ENCODE data around the gene SNX15. TPM values are rescaled to one million over a fixed set of nuclear protein-coding genes. Genes with fewer than 3 reads are reported as not detected.

The SNX15 gene
- total RNA-seq, 2 donors from 2014 or later = 19.4 to 21.8 TPM

GRCh38 chr11:65087216-65087615 is 60.0 kb downstream of the SNX15 start:
- H3K4me1 ChIP-seq = peaks cover 0 to 24% of the 10 kb centered on the region in 2 donors
- no peak overlapping the region for H3K4me3 ChIP-seq
- no peak for DNase-seq (ENCODE audit: low spot score)
- H3K36me3 ChIP-seq = peaks cover 24% of the 10 kb centered on the region
- no peaks in the 10 kb centered on the region for H3K27me3 ChIP-seq
- no peak for TF ChIP-seq CTCF (IDR thresholded peaks at IDR 0.05)
- no peaks in the 10 kb centered on the region for H3K9me3 ChIP-seq
- H3K27ac ChIP-seq = no peak overlapping the region

DNA sequence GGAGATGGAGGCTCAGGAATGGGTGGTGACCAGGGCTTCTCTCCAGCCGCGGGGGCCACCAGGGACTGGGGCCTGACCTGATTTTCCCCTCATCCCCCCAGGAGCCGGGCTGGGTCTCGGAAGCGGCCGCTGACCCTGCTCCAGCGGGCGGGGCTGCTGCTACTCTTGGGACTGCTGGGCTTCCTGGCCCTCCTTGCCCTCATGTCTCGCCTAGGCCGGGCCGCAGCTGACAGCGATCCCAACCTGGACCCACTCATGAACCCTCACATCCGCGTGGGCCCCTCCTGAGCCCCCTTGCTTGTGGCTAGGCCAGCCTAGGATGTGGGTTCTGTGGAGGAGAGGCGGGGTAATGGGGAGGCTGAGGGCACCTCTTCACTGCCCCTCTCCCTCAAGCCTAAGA is 60.6 kb downstream of the SNX15 start:
- no peak for TF ChIP-seq CTCF (IDR thresholded peaks at IDR 0.05)
- H3K9me3 ChIP-seq = no peaks in the 10 kb centered on the region
- H3K4me3 ChIP-seq = no peak overlapping the region
- H3K4me1 ChIP-seq = peaks cover 0 to 24% of the 10 kb centered on the region in 2 donors
- no peak for DNase-seq (ENCODE audit: low spot score)
- no peaks in the 10 kb centered on the region for H3K27me3 ChIP-seq
- no peak overlapping the region for H3K27ac ChIP-seq
- H3K36me3 ChIP-seq = peaks cover 24% of the 10 kb centered on the region

GRCh38 chr11:65089621-65090020 is 62.4 kb downstream of the SNX15 start:
- peaks cover 24% of the 10 kb centered on the region for H3K36me3 ChIP-seq

More at GRCh38 chr11:65089621-65090020, 62.4 kb downstream of the SNX15 start:
- Histone ChIP-seq H3K27ac (no peak overlapping the region), H3K4me1 (peaks cover 0 to 12% of the 10 kb centered on the region in 2 donors), H3K27me3 (no peaks in the 10 kb centered on the region), H3K4me3 (no peak overlapping the region), H3K9me3 (no peaks in the 10 kb centered on the region)
- no peak for TF ChIP-seq CTCF (IDR thresholded peaks at IDR 0.05)
- DNase-seq (ENCODE audit: low spot score) = no peak

Small RNAs within 50 kb of the gene (microRNA-seq; reads per million reads assigned to microRNA genes)
- gene MIR6879 (ENCODE audit: borderline number of aligned reads in 2 of 2, borderline replicate concordance in 1 of 2) = 0 to 0.71 reads per million in 2 donors

Other genes with a start within 250 kb of the SNX15 start
- gene SF1, start 248.9 kb upstream of the SNX15 start, total RNA-seq = 100 to 1,000 TPM; 196 to 213 TPM
- 10 to 100 TPM; 19.4 to 20.4 TPM for gene MAP4K2, start 224.2 kb upstream of the SNX15 start, total RNA-seq
- 1 to 10 TPM; 7.2 to 9.8 TPM for gene MEN1, start 216.9 kb upstream of the SNX15 start, total RNA-seq
- gene CDC42BPG, start 182.8 kb upstream of the SNX15 start, total RNA-seq = 1 to 10 TPM in 1 of 2 donors, under 1 TPM in 1; 0.33 to 1.0 TPM
- gene EHD1, start 148.8 kb upstream of the SNX15 start, total RNA-seq = 10 to 100 TPM; 29.5 to 34.1 TPM
- gene ATG2A, start 110.2 kb upstream of the SNX15 start, total RNA-seq = 10 to 100 TPM; 16.0 to 24.1 TPM
- 10 to 100 TPM; 21.5 to 23.0 TPM for gene PPP2R5B, start 102.8 kb upstream of the SNX15 start, total RNA-seq
- not detected for gene GPHA2, start 91.5 kb upstream of the SNX15 start, total RNA-seq
- not detected for gene MAJIN, start 55.3 kb upstream of the SNX15 start, total RNA-seq
- 1 to 10 TPM; 1.1 to 1.6 TPM for gene BATF2, start 30.5 kb upstream of the SNX15 start, total RNA-seq
- gene ARL2, start 13.3 kb upstream of the SNX15 start, total RNA-seq = 100 to 1,000 TPM; 155 to 207 TPM
- gene SAC3D1, start 13.8 kb downstream of the SNX15 start, total RNA-seq = 1 to 10 TPM; 5.4 to 6.8 TPM
- 10 to 100 TPM in 1 of 2 donors, 1 to 10 TPM in 1; 6.0 to 18.9 TPM for gene NAALADL1, start 31.1 kb downstream of the SNX15 start, total RNA-seq
- under 1 TPM; 0.16 to 0.52 TPM for gene CDCA5, start 56.6 kb downstream of the SNX15 start, total RNA-seq
- 10 to 100 TPM; 26.7 to 38.4 TPM for gene ZFPL1, start 56.8 kb downstream of the SNX15 start, total RNA-seq
- 100 to 1,000 TPM in 1 of 2 donors, 10 to 100 TPM in 1; 98.5 to 147 TPM for gene VPS51, start 68.8 kb downstream of the SNX15 start, total RNA-seq
- 100 to 1,000 TPM; 134 to 199 TPM for gene TM7SF2, start 84.4 kb downstream of the SNX15 start, total RNA-seq
- gene ZNHIT2, start 90.3 kb downstream of the SNX15 start, total RNA-seq = 10 to 100 TPM in 1 of 2 donors, 1 to 10 TPM in 1; 8.7 to 12.0 TPM
- 100 to 1,000 TPM; 361 to 585 TPM for gene FAU, start 94.7 kb downstream of the SNX15 start, total RNA-seq
- 10 to 100 TPM; 38.8 to 47.8 TPM for gene MRPL49, start 94.9 kb downstream of the SNX15 start, total RNA-seq
- 10 to 100 TPM; 29.1 to 52.0 TPM for gene SYVN1, start 107.1 kb downstream of the SNX15 start, total RNA-seq
- gene SPDYC, start 142.8 kb downstream of the SNX15 start, total RNA-seq = not detected
- gene CAPN1, start 154.5 kb downstream of the SNX15 start, total RNA-seq = 10 to 100 TPM; 89.9 to 93.0 TPM
- 10 to 100 TPM in 1 of 2 donors, 1 to 10 TPM in 1; 4.5 to 12.4 TPM for gene POLA2, start 234.5 kb downstream of the SNX15 start, total RNA-seq

All from right atrium auricular region (tissue), 2 donors.